Dermis microvascular lymphatic vessel endothelial cell (primary cell): ENCODE data around the gene GLYATL1. TPM values are rescaled to one million over a fixed set of nuclear protein-coding genes. Genes with fewer than 3 reads are reported as not detected.

Experiments used
- DNase-seq, 2 donors: peaks; one replicate each; pipeline versions ENCODE4 v3.0.0 to v3.0.0-alpha.2; 2010; ENCODE audit warnings: low read depth in 2 of 2
- total RNA-seq: library from RNA; depleted of rRNA; stranded (reverse); fragments of >200 nt; gene quantifications from 2 replicates; pipeline ENCODE4 v1.2.1, GENCODE V29; 2014

Gene GLYATL1
- under 0.01 TPM in 1 of 2 replicates, not detected in the other for total RNA-seq

GRCh38 chr11:58939277-58939676 is at the start of gene GLYATL1:
Gene GLYATL1 (plus strand): TSS chr11:58939488. CDS start chr11:58947088, 7,600 bp downstream.
- DNase-seq: no peak

DNA sequence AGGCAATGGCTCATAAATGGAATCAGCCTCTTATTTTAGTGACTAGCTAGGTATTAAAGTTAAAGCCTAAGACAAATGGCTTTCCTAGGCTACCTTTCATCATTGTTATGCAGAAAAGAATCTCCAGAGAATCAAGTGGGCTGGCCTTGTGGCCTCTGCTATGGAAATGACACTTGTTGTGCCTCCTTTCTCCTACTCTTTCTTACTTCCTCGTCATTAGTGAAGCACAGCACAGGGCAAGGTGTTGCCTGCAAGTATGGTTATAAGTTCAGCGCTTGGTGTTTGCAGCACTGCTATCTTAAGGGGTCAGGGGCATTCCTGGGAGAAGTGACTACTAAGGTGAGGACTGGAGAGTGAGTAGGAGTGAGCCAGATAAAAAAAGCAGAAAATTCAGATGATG is 45.4 kb upstream of the GLYATL1 start:
- no peak for DNase-seq

- no peak for DNase-seq
Observed at GRCh38 chr11:58898106-58898505, 41.2 kb upstream of the GLYATL1 start.

GRCh38 chr11:58900479-58901420 is 38.5 kb upstream of the GLYATL1 start:
- DNase-seq: peak in 1 of 2 donors; percentile 9

DNA sequence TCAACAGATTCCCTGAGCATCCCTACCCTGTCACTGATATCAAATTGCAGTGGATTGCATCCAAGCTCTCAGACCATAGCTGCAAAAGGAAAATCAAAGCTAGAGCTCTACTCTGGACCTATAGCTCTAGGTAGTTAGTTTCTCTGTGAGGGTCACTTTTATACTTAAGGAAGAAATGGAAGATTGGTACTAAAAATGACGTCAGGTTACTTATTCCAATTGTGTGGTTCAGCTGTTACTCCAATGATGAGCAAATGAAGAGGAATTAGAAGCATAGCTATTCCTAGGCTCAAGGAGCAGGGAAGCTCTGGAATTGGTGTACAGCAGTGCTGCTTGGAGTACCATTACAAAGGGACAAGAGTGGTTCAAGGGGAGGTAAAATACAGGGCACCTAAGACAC is 36.4 kb upstream of the GLYATL1 start:
- no peak for DNase-seq

DNA sequence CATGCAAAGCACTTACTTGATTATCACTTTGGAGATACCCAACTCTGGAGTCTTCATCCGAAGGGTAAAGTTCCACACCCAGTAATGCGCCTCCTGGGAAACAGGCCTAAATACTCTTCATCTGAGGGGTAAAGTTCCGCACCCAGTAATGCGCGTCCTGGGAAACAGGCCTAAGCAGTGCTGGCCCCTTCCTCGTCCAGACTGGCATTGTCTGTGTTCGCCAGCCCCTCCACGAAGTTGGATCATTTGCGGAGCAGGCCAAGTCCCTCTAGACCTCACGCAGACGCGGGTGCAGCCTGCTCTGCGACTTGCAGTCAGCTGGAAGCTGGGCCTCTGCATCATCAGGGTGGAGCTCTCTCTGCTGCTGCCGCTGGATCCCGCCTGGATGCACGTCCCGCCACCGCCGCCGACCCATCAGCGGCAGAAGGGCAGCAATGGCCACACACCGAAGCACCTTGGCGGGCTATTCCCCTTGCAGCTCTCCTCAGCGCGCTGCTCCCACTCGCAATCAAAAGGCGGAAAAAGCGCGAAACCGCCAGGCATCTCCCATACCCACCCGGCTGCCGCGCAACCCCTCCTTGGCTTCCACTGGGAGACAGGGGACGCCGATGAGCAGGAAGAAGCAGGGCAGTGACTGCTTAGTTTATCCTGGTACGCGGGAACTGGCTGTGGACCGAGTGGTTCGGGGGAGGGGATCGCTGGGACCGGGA is 34.1 kb upstream of the GLYATL1 start:
- no peak for DNase-seq

DNA sequence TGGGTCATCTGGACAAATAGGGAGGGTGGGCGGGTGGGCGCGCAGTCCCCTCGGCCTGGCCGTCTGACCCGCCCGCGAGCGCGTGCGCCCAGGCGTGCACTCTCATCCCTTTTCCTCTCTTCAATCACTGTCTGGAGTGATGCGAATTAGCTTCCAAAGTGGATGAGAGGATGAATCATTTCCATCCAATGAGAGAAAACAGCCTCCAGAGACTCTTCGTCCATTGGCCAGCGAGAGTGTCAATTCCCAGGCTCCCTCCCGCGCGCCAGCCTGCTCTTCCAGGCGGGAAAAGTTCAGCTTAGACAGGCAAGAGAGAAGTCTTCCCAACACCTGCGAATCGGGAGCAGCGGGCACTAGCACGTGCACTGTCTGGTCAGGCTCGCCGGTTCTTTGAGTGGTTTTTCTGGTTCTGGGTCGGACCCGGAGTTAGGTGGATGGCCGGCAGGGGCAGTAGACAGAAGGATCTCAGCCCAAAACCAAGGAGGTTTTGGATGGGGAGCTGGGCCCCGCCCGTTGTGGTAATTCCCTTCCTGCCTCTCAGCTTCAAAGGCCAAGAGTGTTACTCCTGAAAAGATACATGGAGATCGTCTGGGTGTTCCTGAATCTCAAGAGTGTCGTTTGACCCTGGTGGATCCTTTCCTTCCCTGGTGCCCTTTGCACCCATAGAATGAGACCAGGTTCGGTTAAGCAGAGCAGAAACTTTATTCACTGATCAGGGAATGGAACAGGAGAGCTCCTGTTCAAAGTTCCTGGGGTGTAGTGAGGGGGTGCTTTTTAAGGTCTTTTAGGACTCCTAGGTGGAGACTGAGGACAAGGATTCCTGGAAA is 33.4 kb upstream of the GLYATL1 start:
- peak; percentile 41 to 65 for DNase-seq

DNA sequence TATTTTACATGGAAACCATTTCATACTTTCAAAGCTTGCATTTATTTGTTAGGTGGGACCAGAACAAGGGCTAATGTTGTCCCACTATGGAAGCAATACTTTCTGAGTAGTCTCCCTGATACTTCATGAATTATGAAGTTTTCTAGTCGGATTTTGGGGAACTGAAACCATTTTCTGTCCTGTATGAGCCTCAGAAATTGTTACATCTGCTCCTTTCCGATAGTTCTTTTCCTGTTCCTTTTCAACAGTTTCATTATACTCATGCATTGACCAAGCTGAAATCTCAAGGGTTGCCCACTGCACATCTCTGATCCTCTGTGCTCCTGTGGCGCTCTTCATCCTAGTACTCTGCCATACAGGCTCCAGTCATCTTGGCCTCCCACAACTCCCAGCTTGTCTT is 31.5 kb upstream of the GLYATL1 start:
- DNase-seq: no peak

- DNase-seq: no peak
Observed at GRCh38 chr11:58912124-58912523, 27.2 kb upstream of the GLYATL1 start.

DNA sequence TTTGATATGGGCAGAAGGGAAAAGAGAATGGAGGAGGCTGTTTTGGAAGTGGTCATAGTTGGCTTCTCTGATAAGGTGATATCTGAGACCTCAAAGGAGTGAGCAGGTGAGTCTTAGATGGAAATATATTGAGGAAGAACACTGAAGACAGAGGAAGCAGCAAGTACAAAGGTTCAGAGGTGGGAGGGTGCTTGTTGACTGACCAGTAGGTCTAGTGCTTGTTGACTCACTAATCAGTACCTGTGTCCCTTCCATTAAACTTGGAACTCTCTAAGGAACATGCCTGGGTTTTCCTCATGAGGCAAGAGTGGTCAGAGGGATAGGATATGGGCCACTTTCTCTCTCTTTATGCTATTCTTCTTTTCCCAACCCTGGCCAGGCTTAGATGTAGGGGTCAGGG is 25.6 kb upstream of the GLYATL1 start:
- DNase-seq: no peak

DNA sequence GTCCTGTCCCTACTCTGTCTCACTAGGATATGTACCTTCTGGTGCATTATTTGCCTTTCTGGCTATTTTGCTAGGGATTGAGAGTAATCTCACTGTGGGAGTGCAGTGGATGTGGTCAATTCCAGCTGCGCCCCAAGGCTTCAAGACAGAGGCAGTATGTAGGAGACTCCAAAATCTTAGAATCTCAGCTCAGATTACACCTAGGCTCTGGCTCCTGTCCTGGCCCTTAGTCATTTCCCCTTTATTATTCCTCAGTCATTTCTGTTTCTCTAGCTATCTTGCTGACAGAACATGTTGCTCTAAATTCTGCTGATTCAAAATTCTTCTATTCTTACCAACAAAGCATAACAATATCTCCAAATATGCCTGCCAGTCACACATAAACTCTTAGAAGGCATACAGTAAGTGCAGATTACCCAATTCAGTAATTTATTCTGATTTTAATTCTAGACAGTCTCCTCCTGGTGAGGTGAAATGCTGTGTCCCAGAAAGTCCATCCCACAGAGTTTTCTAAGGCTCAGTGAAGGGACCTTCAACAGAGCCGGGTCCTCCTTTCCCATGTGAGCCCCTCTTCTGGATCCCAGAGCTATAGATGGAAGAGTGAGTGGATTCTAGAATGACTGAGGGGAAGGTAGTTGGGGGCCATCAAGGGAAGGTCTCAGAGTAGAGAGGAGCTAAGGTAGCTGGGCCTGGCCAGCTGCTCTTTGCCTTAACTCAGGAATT is 24.3 kb upstream of the GLYATL1 start:
- DNase-seq: no peak

GRCh38 chr11:58916637-58917036 is 22.7 kb upstream of the GLYATL1 start:
- no peak for DNase-seq

GRCh38 chr11:58917159-58917783 is 22.0 kb upstream of the GLYATL1 start:
- DNase-seq: no peak

- no peak for DNase-seq
Observed at GRCh38 chr11:58919561-58919960, 19.7 kb upstream of the GLYATL1 start.

- DNase-seq: no peak
Observed at GRCh38 chr11:58919980-58920379, 19.3 kb upstream of the GLYATL1 start.

GRCh38 chr11:58921778-58922390 is 17.4 kb upstream of the GLYATL1 start:
- DNase-seq: no peak

DNA sequence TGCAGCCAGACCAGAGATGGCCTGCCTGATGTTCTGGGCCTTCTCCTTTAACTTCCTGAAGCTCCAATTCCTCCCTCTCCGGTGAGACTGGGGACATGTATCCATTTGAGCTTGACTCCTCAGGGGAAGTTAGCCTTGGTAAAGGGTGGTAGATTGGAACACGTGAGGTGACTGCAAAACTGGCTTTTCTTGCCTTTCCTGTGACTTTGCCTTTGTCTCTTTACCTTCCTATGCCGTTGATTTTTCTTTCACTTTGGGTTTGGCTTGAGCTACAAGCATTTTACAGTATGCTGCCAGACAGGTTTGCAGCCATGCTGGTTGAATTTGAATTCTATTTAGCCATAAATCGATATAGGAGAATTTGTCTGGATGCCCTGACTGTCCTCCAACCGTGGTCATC is 16.8 kb upstream of the GLYATL1 start:
- DNase-seq: no peak

GRCh38 chr11:58923300-58923788 is 15.9 kb upstream of the GLYATL1 start:
- no peak for DNase-seq

- no peak for DNase-seq
Observed at GRCh38 chr11:58924230-58924629, 15.1 kb upstream of the GLYATL1 start.

DNA sequence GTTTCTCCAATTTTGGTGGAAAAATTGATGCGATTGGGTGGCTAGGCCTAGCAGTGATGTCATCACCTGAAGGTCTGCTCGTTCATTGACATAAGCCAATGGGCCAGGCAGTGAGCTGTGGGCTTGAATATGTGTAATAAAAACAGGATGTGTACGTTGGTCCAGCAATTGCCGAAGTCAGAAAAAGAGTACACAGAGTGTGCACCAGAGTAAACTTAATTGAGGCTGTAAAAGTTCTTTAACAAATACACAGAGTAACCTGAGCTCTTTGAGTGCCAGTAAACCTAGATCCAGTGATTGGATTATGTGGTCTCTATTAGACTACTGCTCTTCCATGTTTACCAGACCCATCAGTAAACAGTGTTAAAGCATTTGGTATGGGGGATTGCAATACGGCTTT is 13.0 kb upstream of the GLYATL1 start:
- DNase-seq: no peak
